WTC11 (cell line): ENCODE measurements around the gene EIF4H. TPM values are rescaled to one million over a fixed set of nuclear protein-coding genes. Genes with fewer than 3 reads are reported as not detected.

Experiments
- ATAC-seq: fragments of 200-7000 bp; cut with Tn5 transposase; 2 replicates; pipeline ENCODE4 v1.10.0; 2021; ENCODE audit warnings: mild to moderate bottlenecking, moderate library complexity
- CTCF ChIA-PET: fragments of 300-600 bp; sonication (Branson Sonifier 250); formaldehyde crosslinking; loops from one replicate; lab custom pipeline; 2021; ENCODE audit warnings: antibody characterized with exemption; lab: Charles Lee
- POLR2A ChIA-PET: fragments of 350-600 bp; sonication (Branson Sonifier 250); formaldehyde crosslinking; loops from one replicate; lab custom pipeline; 2021; ENCODE audit warnings: antibody characterized with exemption; lab: Charles Lee
- DNase-seq: peaks from one replicate; pipeline ENCODE4 v3.0.0; 2021; ENCODE audit warnings: low spot score
- H3K27ac Mint-ChIP-seq: 2 replicates; pipeline ENCODE4 v1.8.0; 2021; ENCODE audit warnings: mixed read lengths
- H3K27me3 Mint-ChIP-seq: 2 replicates; pipeline ENCODE4 v1.8.0; 2021; ENCODE audit warnings: low read depth, mild to moderate bottlenecking, moderate library complexity, mixed read lengths
- H3K36me3 Mint-ChIP-seq: 2 replicates; pipeline ENCODE4 v1.8.0; 2021; ENCODE audit warnings: mixed read lengths
- H3K4me1 Mint-ChIP-seq: 2 replicates; pipeline ENCODE4 v1.8.0; 2022; ENCODE audit warnings: mixed read lengths
- H3K4me3 Mint-ChIP-seq: 2 replicates; pipeline ENCODE4 v1.8.0; 2021; ENCODE audit warnings: mild to moderate bottlenecking, moderate library complexity, mixed read lengths
- H3K9me3 Mint-ChIP-seq: 2 replicates; pipeline ENCODE4 v1.8.0; 2021; ENCODE audit warnings: mixed read lengths
- AFF4 ChIP-seq: sonication (generic); formaldehyde crosslinking; IDR thresholded peaks from 2 replicates; pipeline ENCODE4 v1.8.1; 2023; ENCODE audit warnings: mild to moderate bottlenecking, missing genetic modification reagents, borderline replicate concordance
- CBFB ChIP-seq: sonication (generic); formaldehyde crosslinking; IDR thresholded peaks from 2 replicates; pipeline ENCODE4 v1.8.1; 2022; ENCODE audit warnings: mild to moderate bottlenecking, low read depth, missing genetic modification reagents
- CTCF ChIP-seq: fragments of 200-600 bp; IDR thresholded peaks from 2 replicates; pipeline ENCODE4 v1.8.0; 2022; ENCODE audit warnings: antibody characterized with exemption
- EMX1 ChIP-seq: fragments of 250-450 bp; sonication (Bioruptor Pico); IDR thresholded peaks from 2 replicates; pipeline ENCODE4 v1.8.0; 2021; ENCODE audit warnings: mild to moderate bottlenecking
- ERG ChIP-seq: fragments of 250-450 bp; sonication (Bioruptor Pico); IDR thresholded peaks from 2 replicates; pipeline ENCODE4 v1.8.0; 2021; ENCODE audit warnings: mild to moderate bottlenecking
- FOXJ3 ChIP-seq: sonication (generic); formaldehyde crosslinking; IDR thresholded peaks from 2 replicates; pipeline ENCODE4 v1.9.0; 2021; ENCODE audit warnings: missing genetic modification reagents, mild to moderate bottlenecking, borderline replicate concordance
- JAZF1 ChIP-seq: fragments of 250-450 bp; sonication (Bioruptor Pico); IDR thresholded peaks from 2 replicates; pipeline ENCODE4 v1.9.0; 2021; ENCODE audit warnings: moderate library complexity, mild to moderate bottlenecking, inconsistent platforms
- MXD4 ChIP-seq: fragments of 250-450 bp; sonication (Bioruptor Pico); IDR thresholded peaks from 2 replicates; pipeline ENCODE4 v1.8.0; 2021; ENCODE audit warnings: mild to moderate bottlenecking, moderate library complexity, borderline replicate concordance
- NR3C1 ChIP-seq: sonication (generic); formaldehyde crosslinking; conservative IDR thresholded peaks from 2 replicates; pipeline ENCODE4 v1.8.1; 2023; ENCODE audit warnings: low read depth, mild to moderate bottlenecking, missing genetic modification reagents
- ZBTB43 ChIP-seq: sonication (generic); formaldehyde crosslinking; IDR thresholded peaks from 2 replicates; pipeline ENCODE4 v1.8.1; 2023; ENCODE audit warnings: mild to moderate bottlenecking, missing genetic modification reagents
- ZNF423 ChIP-seq: fragments of 250-450 bp; sonication (Bioruptor Pico); IDR thresholded peaks from 2 replicates; pipeline ENCODE4 v2.1.2; 2022; ENCODE audit warnings: mild to moderate bottlenecking, moderate library complexity
- ZNF532 ChIP-seq: fragments of 250-450 bp; sonication (Bioruptor Pico); IDR thresholded peaks from 2 replicates; pipeline ENCODE4 v1.9.0; 2021; ENCODE audit warnings: mild to moderate bottlenecking, borderline replicate concordance
- total RNA-seq: library from RNA; stranded (reverse); gene quantifications from 3 replicates; pipeline ENCODE4 v1.2.3, GENCODE V29; 2021

EIF4H gene
- total RNA-seq, 1 experiment from 2014 or later: 355 TPM

- ChIA-PET POLR2A (interaction anchor here (0.5 kb wide), 1 partner anchor 43 kb away, joined by 5 read pairs; no protein-coding TSS in a partner anchor), CTCF (interaction anchor here (1.3 to 11.0 kb wide), 9 partner anchors 9 to 203 kb away, joined by 4 to 275 read pairs (median 10); no protein-coding TSS in a partner anchor)
- Mint-ChIP-seq H3K9me3 (no peaks in the 10 kb centered on the region), H3K4me1 (no peaks in the 10 kb centered on the region), H3K36me3 (peaks cover 16% of the 10 kb centered on the region), H3K27ac (peak overlapping the region; percentile 81), H3K4me3 (no peak overlapping the region), H3K27me3 (no peaks in the 10 kb centered on the region)
- TF ChIP-seq EMX1 (CRISPR knock-in tag) (no peak), ZNF532 (peak; percentile 45; the same call in 1 of the 2 replicates)
- DNase-seq (no peak), ATAC-seq (peak; percentile 25; the same call in 1 of the 2 replicates)
These were observed 25.6 kb downstream of the EIF4H start for GRCh38 chr7:74199551-74200355.

GRCh38 chr7:74202841-74203556 is 28.8 kb downstream of the EIF4H start:
- H3K9me3 Mint-ChIP-seq: no peaks in the 10 kb centered on the region
- H3K27me3 Mint-ChIP-seq: no peaks in the 10 kb centered on the region
- H3K36me3 Mint-ChIP-seq: no peaks in the 10 kb centered on the region
- peak overlapping the region; percentile 72; the same call in 1 of the 2 replicates for H3K27ac Mint-ChIP-seq
- ChIA-PET CTCF (interaction anchor here (0.6 to 11.0 kb wide), 36 partner anchors 9 to 467 kb away, joined by 3 to 275 read pairs (median 3); partner anchors contain the start of gene EIF4H), POLR2A (no interaction called here)
- no peak for DNase-seq
- no peaks in the 10 kb centered on the region for H3K4me1 Mint-ChIP-seq
- ATAC-seq: peak; percentile 21; the same call in 1 of the 2 replicates
- no peak overlapping the region for H3K4me3 Mint-ChIP-seq
- peak; percentile 36; the same call in 1 of the 2 replicates for TF ChIP-seq CTCF
- no peak for TF ChIP-seq JAZF1
- TF ChIP-seq, all 79 proteins: peak for 1

GRCh38 chr7:74203956-74204618 is 29.9 kb downstream of the EIF4H start:
- no peaks in the 10 kb centered on the region for H3K36me3 Mint-ChIP-seq
- H3K27me3 Mint-ChIP-seq: no peaks in the 10 kb centered on the region
- POLR2A ChIA-PET: no interaction called here

More at GRCh38 chr7:74203956-74204618, 29.9 kb downstream of the EIF4H start:
- Mint-ChIP-seq H3K4me1 (no peaks in the 10 kb centered on the region), H3K27ac (no peak overlapping the region), H3K4me3 (no peak overlapping the region), H3K9me3 (no peaks in the 10 kb centered on the region)
- TF ChIP-seq ZBTB43 (CRISPR knock-in tag) (no peak), CBFB (CRISPR knock-in tag) (no peak), ERG (CRISPR knock-in tag) (no peak), AFF4 (no peak), MXD4 (CRISPR knock-in tag) (no peak), FOXJ3 (CRISPR knock-in tag) (no peak), ZNF423 (CRISPR knock-in tag) (no peak), NR3C1 (CRISPR knock-in tag) (no peak)
- DNase-seq (no peak), ATAC-seq (no peak)
- CTCF ChIA-PET: interaction anchor here (0.6 to 11.0 kb wide), 10 partner anchors 10 to 468 kb away, joined by 3 to 275 read pairs (median 4); no protein-coding TSS in a partner anchor
